NCI-H1105 treated with DMSO at 0.1 percent for 48 hours (cell line): ENCODE measurements around the gene ABCB6.
"Not testable (repeated sequence)": the region's sequence is repeated elsewhere in the genome, so short reads cannot be mapped to it uniquely, and the experiment has no call there.

Experiments
- DNase-seq: peaks from one replicate; lab custom pipeline; 2025; lab: John Stamatoyannopoulos, UW

The ABCB6 gene

GRCh38 chr2:219213486-219214071 is 5.2 kb downstream of the ABCB6 start:
- DNase-seq: no peak

GRCh38 chr2:219213026-219213415 is 5.7 kb downstream of the ABCB6 start:
- DNase-seq: no peak

- DNase-seq: no peak
Observed at GRCh38 chr2:219210886-219211362, 7.8 kb downstream of the ABCB6 start.

- DNase-seq: no peak
Observed at GRCh38 chr2:219210196-219210885, 8.4 kb downstream of the ABCB6 start.

GRCh38 chr2:219209236-219210195 is 9.2 kb downstream of the ABCB6 start:
- no peak for DNase-seq

DNA sequence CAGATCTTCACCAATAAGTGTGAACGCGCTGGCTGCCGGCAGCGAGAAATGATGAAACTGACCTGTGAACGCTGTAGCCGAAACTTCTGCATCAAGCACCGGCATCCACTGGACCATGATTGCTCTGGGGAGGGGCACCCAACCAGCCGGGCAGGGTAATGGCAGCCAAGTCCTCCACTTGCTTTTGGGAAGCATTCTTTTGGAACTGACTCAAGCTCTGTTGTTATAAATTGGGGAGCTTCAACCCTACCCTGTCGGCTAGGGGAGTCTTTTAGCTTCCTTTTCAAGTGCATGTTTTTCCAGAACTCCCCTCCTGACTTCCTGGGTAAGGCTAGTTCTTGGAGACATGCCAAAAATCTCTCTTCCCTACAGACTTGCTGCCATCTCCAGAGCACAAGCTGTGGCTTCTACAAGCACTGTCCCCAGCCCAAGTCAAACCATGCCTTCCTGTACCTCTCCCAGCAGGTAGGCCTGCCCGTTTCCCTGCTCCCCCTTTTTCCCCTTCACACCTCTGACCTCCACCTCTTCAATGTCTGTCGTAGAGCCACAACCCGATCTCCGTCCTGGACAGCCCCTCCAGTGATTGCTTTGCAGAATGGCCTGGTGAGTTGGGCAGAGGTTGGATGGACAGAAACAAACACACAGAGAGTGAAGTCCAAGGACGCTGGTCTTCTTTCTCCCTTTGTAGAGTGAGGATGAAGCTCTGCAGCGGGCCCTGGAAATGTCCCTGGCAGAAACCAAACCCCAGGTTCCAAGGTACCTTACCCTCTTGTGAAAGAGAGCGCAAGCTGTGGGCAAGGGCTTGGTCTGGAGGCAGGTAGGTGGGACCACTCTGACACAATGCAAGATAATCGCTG is 10.6 kb downstream of the ABCB6 start:
- DNase-seq: peak; percentile 33

DNA sequence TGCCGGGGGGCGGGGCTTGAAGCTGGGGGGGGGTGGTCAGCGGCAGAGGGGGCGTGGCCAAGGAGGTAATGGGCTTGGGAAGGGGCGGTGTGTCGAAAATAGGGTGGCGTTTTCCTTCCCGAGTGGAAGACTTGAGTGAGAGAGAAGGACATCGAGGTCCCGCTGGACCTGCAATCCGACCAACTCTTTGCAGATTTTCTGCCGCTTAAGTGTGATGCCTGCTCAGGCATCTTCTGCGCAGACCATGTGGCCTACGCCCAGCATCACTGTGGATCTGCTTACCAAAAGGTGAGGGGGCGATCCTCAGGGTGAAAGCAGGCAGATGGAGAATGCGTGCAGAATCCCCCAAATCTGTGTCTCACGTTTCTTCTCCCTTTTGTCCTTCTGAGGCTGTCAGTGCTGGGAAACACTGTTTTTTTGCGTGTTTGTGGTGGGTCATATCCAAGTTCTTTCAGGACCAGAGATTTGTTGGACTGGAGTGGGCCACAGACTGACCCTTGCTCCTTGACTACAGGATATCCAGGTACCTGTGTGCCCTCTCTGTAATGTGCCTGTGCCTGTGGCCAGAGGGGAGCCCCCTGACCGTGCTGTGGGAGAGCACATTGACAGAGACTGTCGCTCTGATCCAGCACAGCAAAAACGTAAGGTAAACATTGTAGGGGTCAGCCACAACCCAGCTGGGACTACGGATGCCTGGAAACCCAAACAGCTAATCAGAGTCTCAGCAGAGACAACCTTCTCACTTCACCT is 11.4 kb downstream of the ABCB6 start:
- DNase-seq: no peak

- DNase-seq: peak; percentile 81
Observed at GRCh38 chr2:219206328-219207133, 12.2 kb downstream of the ABCB6 start, which contains the start of gene ZFAND2B. TSS of gene ZFAND2B (plus strand) at chr2:219206782. CDS start at chr2:219206988, 206 bp downstream.

DNA sequence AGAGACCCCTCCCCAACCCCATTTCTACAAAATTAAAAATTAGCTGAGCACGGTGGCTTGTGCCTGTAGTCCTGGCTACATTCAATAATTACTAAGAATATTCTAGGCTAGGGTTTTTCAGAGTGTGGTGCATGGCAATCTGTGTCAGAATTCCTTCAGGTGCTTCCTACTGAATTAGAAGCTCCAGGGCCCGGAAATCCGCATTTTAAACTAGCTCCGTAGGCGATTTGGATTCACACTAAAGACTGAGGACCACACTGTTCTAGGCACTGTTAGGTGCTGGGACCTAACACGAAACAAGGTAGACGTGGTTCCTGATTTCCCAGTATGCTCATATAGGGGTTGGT is 12.8 kb downstream of the ABCB6 start:
- DNase-seq: no peak

DNA sequence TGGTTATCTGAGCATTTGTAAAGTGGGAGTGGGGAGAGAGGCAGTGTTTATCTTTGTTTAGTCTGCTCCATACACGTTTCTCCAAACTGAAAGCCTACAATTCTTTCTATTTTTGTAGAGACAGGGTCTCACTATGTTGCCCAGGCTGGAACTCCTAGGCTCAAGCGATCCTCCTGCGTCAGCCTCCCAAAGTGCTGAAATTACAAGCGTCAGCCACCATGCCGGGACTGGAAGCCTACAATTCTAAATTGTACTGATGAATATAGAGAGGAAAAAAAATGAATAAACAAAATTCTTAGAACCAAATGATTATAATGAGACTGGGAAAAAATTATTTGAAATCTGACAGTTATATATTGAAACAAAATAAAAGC is 13.6 kb downstream of the ABCB6 start:
- DNase-seq: no peak

DNA sequence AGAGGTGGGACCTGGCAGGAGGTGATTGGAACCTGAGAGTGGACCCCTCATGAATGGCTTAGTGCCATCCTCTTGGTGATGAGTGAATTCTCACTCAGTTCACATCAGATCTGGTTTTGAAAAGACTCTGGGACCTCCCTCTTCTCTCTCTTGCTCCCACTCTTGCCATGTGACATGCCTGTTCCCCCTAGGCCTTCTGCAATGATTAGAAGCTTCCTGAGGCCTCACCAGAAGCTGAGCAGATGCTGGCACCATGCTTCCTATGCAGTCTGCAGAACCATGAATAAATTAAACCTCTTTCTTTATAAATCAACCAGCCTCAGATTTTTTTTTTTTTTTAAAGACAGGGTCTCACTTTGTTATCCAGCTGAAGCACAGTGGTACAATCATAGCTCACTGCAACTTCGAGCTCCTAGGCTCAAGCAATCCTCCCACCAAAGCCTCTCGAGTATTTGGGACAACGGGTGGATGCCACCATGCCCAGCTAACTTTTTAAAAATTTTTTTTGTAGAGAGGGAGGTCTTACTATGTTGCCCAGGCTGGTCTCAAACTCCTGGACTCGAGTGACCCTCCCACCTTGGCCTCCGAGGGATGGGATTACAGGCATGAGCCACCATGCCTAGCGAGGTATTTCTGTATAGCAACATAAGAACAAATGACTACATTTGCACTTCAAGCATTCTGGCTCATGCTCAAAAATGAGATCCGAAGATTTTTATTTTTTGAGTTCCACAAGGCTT is 14.2 kb downstream of the ABCB6 start:
- no peak for DNase-seq

- not testable (repeated sequence) for DNase-seq
Observed at GRCh38 chr2:219201331-219201730, 17.4 kb downstream of the ABCB6 start.

DNA sequence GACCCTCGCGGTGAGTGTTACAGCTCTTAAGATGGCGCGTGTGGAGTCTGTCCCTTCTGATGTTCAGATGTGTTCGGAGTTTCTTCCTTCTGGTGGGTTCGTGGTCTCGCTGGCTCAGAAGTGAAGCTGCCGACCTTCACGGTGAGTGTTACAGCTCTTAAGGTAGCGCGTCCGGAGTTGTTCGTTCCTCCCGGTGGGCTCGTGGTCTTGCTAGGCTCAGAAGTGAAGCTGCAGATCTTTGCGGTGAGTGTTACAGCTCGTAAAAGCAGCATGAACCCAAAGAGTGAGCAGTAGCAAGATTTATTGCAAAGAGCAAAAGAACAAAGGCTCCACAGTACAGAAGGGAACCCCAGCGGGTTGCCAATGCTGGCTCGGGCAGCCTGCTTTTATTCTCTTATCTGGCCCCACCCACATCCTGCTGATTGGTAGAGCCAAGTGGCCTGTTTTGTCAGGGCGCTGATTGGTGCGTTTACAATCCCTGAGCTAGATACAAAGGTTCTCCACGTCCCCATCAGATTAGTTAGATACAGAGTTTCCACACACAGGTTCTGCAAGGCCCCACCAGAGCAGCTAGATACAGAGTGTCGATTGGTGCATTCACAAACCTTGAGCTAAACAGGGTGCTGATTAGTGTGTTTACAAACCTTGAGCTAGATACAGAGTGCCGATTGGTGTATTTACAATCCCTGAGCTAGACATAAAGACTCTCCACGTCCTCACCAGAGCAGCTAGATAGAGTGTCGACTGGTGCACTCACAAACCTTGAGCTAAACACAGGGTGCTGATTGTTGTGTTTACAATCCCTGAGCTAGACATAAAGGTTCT is 18.0 kb downstream of the ABCB6 start:
- DNase-seq: not testable (repeated sequence)

- no peak for DNase-seq
Observed at GRCh38 chr2:219199470-219200211, 19.1 kb downstream of the ABCB6 start.

DNA sequence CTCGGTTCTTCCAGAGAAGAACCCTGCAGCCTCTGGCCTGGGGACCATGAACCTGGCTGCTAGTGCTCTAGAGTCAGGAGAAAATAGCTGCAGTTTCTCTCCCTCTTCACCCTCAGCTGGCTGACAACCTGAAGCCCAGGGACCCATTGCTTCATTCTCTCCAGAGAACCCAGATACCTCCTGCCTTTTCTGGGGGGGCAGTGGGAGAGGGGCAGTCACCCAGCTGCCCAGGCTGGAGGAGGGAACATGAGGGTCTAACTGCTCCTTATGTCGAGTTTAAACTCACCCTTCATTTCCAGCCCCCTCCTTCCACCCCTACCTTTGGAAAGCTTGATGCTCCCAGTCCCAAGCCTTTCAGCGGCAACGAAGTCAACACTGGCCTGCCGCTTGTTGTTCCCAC is 19.8 kb downstream of the ABCB6 start:
- no peak for DNase-seq

- DNase-seq: no peak
Observed at GRCh38 chr2:219197388-219197787, 21.4 kb downstream of the ABCB6 start.

DNA sequence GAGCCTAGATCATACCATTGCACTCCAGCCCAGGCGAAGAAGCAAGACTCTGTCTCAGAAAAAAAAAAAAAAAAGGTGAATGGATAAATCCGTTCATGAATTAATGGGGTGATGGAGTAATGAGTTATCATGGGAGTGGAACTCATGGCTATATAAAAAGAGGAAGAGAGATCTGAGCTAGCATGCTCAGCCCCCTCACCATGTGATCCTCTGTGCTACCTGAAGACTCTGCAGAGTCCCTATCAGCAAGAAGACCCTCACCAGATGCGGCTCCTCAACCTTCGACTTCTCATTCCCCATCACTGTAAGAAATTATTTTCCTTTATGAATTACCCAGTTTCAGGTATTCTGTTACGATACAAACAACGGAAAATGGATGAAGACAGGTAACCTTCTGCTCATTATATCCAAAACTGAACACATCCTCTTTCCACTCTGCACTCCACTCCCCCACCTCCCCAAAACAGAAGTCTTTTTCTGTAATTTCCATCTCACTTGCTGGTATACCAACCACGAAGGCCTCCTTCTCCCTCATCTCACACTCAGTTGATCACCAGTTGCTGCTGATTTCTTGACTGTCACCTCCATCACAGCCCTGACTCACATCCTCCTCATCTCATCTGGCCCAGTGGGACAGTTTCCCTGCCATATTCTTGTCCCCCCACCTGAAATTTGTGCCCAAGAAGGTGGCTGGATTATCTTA is 31.9 kb downstream of the ABCB6 start:
- DNase-seq: no peak
